NCI-H2029 treated with DMSO at 0.1 percent for 48 hours (cell line): ENCODE measurements around the gene MRPS14.
A peak's percentile ranks its signal among the peaks of the same experiment; 100 is the strongest.
"Not testable (repeated sequence)": the region's sequence is repeated elsewhere in the genome, so short reads cannot be mapped to it uniquely, and the experiment has no call there.

ENCODE experiments used
- DNase-seq: peaks from one replicate; lab custom pipeline; 2025; lab: John Stamatoyannopoulos, UW

The MRPS14 gene

GRCh38 chr1:175023043-175023921 is at the start of gene MRPS14:
TSS of gene MRPS14 (minus strand) at chr1:175023425. CDS start at chr1:175023408, 17 bp downstream.
- DNase-seq = peak; percentile 76

- no peak for DNase-seq
These were observed 49.1 kb upstream of the MRPS14 start for GRCh38 chr1:175072099-175072951.

GRCh38 chr1:175071276-175071943 is 48.2 kb upstream of the MRPS14 start:
- no peak for DNase-seq

DNA sequence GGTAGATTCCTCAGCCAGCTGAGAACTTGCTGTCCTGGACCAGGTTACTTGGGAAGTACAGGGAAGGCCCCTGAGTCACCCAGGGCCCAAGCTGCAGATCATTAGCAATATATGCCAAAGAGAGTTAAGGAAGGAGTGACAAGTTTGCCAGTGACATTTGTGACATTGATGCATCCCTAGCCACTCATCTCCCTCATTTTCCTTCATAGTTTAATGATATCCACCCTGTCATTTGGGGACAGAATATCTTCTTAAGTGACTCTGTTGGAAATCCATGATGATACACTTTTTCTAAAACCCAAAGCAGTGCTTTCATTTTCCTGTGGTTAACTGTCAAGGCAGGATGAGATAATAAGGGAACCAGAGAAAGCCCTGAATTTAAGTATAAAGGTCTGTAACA is 47.6 kb upstream of the MRPS14 start:
- DNase-seq = no peak

DNA sequence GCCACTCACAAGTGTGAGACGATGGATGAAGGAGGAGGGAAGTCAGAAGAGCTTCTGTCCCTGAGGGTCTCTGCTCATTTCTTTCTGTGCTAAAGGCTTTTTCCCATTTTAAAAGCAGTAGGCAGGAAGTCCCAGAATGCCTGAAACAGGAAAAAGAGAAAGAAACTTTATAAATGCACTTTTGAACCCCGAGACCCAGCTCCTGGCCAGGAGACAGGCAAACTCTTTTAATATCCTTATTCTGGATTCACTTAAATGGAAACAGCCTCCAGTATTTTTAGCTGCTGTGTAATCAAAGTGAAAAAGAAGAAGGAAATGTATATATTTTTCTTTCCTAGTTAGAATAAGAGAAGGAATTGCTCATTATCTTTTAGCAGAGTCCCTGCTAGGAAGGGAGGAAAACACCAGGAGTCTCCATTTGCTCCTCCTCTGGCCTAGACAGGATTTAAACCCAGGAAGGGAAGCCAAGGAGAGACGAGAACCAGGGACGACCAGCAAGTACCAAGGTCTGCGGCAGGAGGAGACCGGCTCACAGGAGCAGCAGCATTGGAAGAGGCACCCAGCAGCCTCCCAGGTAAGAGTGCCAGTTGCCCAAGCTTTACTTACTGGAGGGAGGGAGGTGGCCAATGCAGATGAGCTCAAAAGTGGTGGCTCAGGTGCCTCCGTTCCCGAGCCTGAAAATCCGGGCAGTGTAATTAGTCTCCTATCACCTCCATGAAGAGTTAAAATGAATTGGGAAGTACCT is 44.3 kb upstream of the MRPS14 start, which contains the start of gene TNN:
Gene TNN, plus strand, starts transcription at position 472 of the 745 bp plus-strand sequence. CDS start 9,586 bp downstream, outside the sequence.
- no peak for DNase-seq

DNA sequence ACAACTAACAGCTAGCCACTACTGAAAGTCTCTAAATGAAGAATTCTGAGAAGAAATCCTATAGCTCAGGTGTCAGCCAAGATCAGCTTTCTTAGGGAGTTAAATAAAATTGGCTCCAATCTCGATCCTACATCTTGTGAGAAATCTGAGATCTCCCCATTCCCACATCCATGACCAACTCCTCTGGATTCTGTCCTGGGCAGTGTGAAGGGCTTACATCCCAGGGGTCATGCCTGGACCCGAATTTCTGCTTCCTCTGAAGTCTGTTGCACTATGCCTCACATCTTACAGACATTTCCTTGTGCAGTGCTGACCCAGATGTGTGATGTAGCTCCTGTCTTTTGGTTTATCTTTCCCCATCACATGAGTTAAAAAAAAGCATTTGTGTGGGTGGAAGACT is 39.6 kb upstream of the MRPS14 start:
- no peak for DNase-seq

- DNase-seq = no peak
These were observed 39.1 kb upstream of the MRPS14 start for GRCh38 chr1:175062339-175062738.

DNA sequence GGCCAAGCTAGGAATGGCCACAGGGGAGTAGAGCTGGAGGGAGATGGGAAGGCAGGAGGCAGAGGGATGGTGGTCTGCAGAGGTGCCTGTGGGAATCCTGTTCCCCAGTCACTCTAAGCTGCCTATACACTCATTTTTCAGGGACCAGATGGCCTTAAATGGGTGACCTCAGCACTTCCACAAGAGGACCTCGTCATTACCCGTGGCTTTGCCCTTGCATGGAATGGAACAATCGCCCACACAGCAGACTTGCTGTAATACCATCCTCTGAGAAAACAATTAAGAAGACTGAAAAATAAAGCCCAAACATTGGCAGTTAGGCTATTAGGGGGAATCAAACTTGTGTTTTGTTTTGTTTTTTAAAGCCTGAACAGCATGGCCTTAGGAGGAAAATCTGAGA is 31.5 kb upstream of the MRPS14 start:
- no peak for DNase-seq

GRCh38 chr1:175050992-175051391 is 27.8 kb upstream of the MRPS14 start:
- no peak for DNase-seq

DNA sequence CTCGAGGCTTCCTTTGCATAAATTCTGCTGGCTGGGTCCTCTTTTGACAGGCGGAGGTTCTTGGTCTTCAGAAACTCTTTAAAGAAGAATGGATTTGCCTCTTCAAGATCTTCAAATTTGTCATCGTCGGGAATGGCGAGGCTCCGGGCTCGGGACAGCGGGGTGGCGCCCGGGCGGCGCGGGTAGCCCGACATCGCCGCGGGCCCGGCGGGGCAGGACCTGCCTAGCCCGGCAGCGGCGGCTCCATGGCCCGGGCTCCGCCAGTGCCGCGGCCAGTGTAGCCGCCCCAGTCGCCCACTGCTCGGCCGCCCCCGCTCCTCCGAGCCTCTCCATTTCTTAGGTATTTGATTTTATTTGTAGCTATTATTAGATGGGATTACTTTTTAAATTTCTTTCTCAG is 22.3 kb upstream of the MRPS14 start:
- no peak for DNase-seq

GRCh38 chr1:175045097-175045496 is 21.9 kb upstream of the MRPS14 start:
- no peak for DNase-seq

GRCh38 chr1:175044591-175044990 is 21.4 kb upstream of the MRPS14 start:
- DNase-seq = not testable (repeated sequence)

DNA sequence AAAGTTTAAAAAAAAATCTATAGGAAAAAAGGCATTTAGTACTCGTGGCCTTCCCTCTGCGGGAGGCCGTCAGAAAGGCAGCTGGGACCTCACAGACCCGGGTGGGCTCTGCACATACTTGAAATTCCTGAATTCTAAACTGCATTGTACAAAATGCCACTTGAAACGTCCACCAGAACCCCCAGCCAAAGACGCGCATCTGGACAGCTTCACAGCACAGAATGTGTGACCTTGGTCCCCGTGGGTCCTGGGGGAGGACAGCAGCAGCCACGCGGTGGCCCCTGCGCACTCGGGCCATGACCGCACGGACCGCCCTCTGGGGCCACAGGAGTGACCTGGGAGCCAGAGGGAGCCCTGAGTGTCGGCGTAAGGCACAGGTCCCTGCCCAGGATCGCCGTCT is 20.6 kb upstream of the MRPS14 start:
- no peak for DNase-seq

GRCh38 chr1:175042650-175043049 is 19.4 kb upstream of the MRPS14 start:
- no peak for DNase-seq

DNA sequence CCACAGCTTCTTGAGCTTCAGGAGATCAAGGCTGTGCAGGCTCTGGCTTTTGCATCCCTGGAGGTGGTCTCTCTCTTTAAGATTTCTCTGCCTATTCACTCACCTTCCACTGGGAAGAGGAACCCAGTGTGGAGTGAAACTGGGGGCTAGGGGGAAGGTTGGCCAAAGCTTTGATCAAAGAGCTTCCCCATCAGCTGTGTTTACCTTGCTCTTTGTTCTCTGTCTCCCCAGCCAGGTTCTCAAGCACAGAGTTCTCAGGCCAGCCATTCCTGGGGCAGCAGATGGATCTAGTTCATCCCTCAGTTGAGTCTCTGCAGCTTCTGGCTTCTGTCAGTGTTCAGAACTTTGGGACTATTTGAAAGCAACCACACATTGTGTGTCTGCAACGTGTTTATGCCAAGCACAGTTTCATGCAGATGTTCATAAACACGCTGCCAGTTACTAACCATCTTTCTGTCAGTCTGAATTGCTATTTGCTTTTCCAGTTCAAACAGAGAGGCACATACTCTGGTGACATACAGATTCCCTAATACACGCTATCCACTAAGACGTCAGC is 17.2 kb upstream of the MRPS14 start:
- DNase-seq = no peak

DNA sequence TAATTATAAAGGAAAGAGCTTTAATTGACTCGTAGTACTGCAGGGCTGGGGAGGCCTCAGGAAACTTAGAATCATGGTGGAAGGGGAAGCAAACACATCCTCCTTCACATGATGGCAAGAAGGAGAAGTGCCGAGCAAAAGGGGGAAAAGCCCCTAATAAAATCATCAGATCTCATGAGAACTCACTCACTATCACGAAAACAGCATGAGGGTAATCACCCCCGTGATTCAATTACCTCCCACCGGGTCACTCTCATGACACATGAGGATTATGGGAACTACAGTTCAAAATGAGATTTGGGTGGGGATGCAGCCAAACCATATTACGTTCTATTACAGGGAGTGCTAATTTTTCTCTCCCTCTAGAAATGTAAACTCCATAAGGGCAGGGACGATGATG is 14.2 kb upstream of the MRPS14 start:
- no peak for DNase-seq

- DNase-seq = no peak
These were observed 13.3 kb upstream of the MRPS14 start for GRCh38 chr1:175036476-175036875.

- no peak for DNase-seq
These were observed 12.6 kb upstream of the MRPS14 start for GRCh38 chr1:175035865-175036264.

DNA sequence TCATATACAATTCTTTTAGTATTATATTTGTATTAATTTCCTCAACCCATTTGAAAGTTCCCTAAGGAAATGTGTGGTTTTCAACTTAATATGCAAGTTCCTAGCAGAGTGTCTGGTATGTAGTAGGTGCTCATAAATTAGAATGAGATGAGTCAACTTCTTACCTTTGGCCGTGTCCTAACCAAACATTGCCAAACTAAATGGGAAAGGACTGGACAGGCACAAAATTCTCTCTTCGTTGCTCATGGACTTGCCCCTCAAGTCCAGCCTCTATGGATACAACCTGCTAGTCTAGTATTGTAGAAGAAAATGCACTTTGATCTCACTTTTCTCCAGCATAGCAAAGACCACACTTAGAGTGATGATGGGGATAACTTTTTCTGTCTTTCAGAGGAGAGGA is 11.6 kb upstream of the MRPS14 start:
- DNase-seq = no peak

GRCh38 chr1:175033953-175034352 is 10.7 kb upstream of the MRPS14 start:
- DNase-seq = no peak

- DNase-seq = no peak
These were observed 1.5 kb upstream of the MRPS14 start for GRCh38 chr1:175024773-175025172.
